Measurements from ENCODE around the gene PTPRN2.
"Not testable (repeated sequence)": the region's sequence is repeated elsewhere in the genome, so short reads cannot be mapped to it uniquely, and the experiment has no call there.

- not testable (repeated sequence) for TF ChIP-seq SP1 (IDR thresholded peaks at IDR 0.05); BHLHE40 (IDR thresholded peaks at IDR 0.05; ENCODE audit: borderline replicate concordance); NFRKB (IDR thresholded peaks at IDR 0.05); HDGF (IDR thresholded peaks at IDR 0.05; ENCODE audit: borderline replicate concordance); FOXK2 (IDR thresholded peaks at IDR 0.05); FOXM1 (IDR thresholded peaks at IDR 0.05; ENCODE audit: borderline replicate concordance); ZNF384 (IDR thresholded peaks at IDR 0.05); TARDBP (IDR thresholded peaks at IDR 0.05); SUZ12 (IDR thresholded peaks at IDR 0.05)
Measured at GRCh38 chr7:158524286-158524685, 63.3 kb downstream of the PTPRN2 start.
